B cell (primary cell): ENCODE data around the gene PPP2CA. TPM values are rescaled to one million over a fixed set of nuclear protein-coding genes. Genes with fewer than 3 reads are reported as not detected.
"Not testable (repeated sequence)": the region's sequence is repeated elsewhere in the genome, so short reads cannot be mapped to it uniquely, and the experiment has no call there.

Experiments used
- ATAC-seq: fragments of 200-7000 bp; cut with Tn5 transposase; one replicate; pipeline ENCODE4 v1.10.0; 2021; ENCODE audit warnings: low read depth, mild to moderate bottlenecking, moderate number of reproducible peaks, moderate library complexity
- CTCF ChIA-PET: fragments of 350-600 bp; sonication (Branson Sonifier 250); formaldehyde crosslinking; loops from one replicate; lab custom pipeline; 2021; ENCODE audit warnings: antibody characterized with exemption, inconsistent platforms; lab: Charles Lee
- POLR2A ChIA-PET: fragments of 350-600 bp; sonication (Branson Sonifier 250); formaldehyde crosslinking; loops from one replicate; lab custom pipeline; 2021; ENCODE audit warnings: antibody characterized with exemption; lab: Charles Lee
- DNase-seq: peaks from one replicate; pipeline ENCODE4 v3.0.0; 2013
- H2AFZ ChIP-seq: 2 replicates; pipeline ENCODE4 v1.6.1; 2012; ENCODE audit warnings: mild to moderate bottlenecking, low read depth, low read length; ENCODE audit not compliant: insufficient read depth, poor library complexity, severe bottlenecking
- H3K27ac ChIP-seq, 2 donors: 1 replicate in 1 of 2; 2 replicates in 1 of 2; pipeline ENCODE4 v1.5.1; 2012 to 2013; ENCODE audit warnings: low read length in 2 of 2, mild to moderate bottlenecking in 2 of 2, moderate library complexity in 1 of 2
- H3K27me3 ChIP-seq, 4 experiments: fragments of 200-600 bp in 1 of 4; sonication (generic) in 1 of 4; replicated peaks in 1 of 4; 1 replicate in 2 of 4; 2 replicates in 2 of 4; pipeline versions ENCODE4 v1.6.1 to v1.7.0; 2013 to 2016; ENCODE audit warnings: low read length in 3 of 4, mild to moderate bottlenecking in 2 of 4, mixed read lengths in 1 of 4, moderate library complexity in 1 of 4; ENCODE audit not compliant: insufficient read depth in 4 of 4, control insufficient read depth in 3 of 4; ENCODE audit errors: control extremely low read depth in 1 of 4
- H3K36me3 ChIP-seq, 2 experiments: replicated peaks in 1 of 2; 1 replicate in 1 of 2; 2 replicates in 1 of 2; pipeline versions ENCODE4 v1.6.1 to v1.7.1; 2013; ENCODE audit warnings: low read length in 1 of 2; ENCODE audit not compliant: insufficient read depth in 2 of 2, control insufficient read depth in 1 of 2; ENCODE audit errors: control extremely low read depth in 1 of 2, extremely low read depth in 1 of 2
- H3K4me1 ChIP-seq, 2 donors: fragments of 200-600 bp in 1 of 2; sonication (generic) in 1 of 2; 1 replicate in 1 of 2; 2 replicates in 1 of 2; pipeline versions ENCODE4 v1.5.1 to v1.6.1; 2013 to 2017; ENCODE audit warnings: low read length in 2 of 2; ENCODE audit not compliant: control insufficient read depth in 2 of 2, insufficient read depth in 2 of 2
- H3K4me2 ChIP-seq: replicated peaks from 2 replicates; pipeline ENCODE3; 2012; ENCODE audit warnings: mild to moderate bottlenecking, low read depth, low read length; ENCODE audit not compliant: poor library complexity, severe bottlenecking
- H3K4me3 ChIP-seq, 5 experiments: fragments of 200-600 bp in 1 of 5; sonication (generic) in 1 of 5; 1 replicate in 3 of 5; 2 replicates in 2 of 5; pipeline versions ENCODE4 v1.5.1 to v1.7.0; 2011 to 2016; ENCODE audit warnings: low read length in 4 of 5, mild to moderate bottlenecking in 4 of 5, low read depth in 2 of 5, control low read depth in 1 of 5, moderate library complexity in 1 of 5; ENCODE audit not compliant: insufficient read depth in 1 of 5; ENCODE audit errors: control extremely low read depth in 1 of 5, extremely low read depth in 1 of 5
- H3K79me2 ChIP-seq: fragments of 200-600 bp; sonication (generic); one replicate; pipeline ENCODE4 v1.6.0; 2016; ENCODE audit warnings: low read length; ENCODE audit not compliant: control insufficient read depth, insufficient read depth
- H3K9ac ChIP-seq: fragments of 200-600 bp; sonication (generic); 2 replicates; pipeline ENCODE4 v1.6.1; 2017; ENCODE audit warnings: mild to moderate bottlenecking, low read length, moderate library complexity
- H3K9me3 ChIP-seq, 3 donors: one replicate each; pipeline versions ENCODE4 v1.6.1 to v1.7.1; 2013; ENCODE audit warnings: low read length in 2 of 3; ENCODE audit not compliant: control insufficient read depth in 2 of 3, insufficient read depth in 1 of 3; ENCODE audit errors: control extremely low read depth in 1 of 3
- H4K20me1 ChIP-seq: 2 replicates; pipeline ENCODE4 v1.6.0; 2012; ENCODE audit warnings: mild to moderate bottlenecking, low read length; ENCODE audit not compliant: insufficient read depth, control insufficient read depth, poor library complexity, severe bottlenecking
- H3K27ac Mint-ChIP-seq: one replicate; pipeline ENCODE4 v1.8.0; 2021; ENCODE audit warnings: mixed read lengths
- H3K27me3 Mint-ChIP-seq: one replicate; pipeline ENCODE4 v1.8.0; 2021; ENCODE audit warnings: mixed read lengths
- H3K4me1 Mint-ChIP-seq: one replicate; pipeline ENCODE4 v1.8.0; 2021; ENCODE audit warnings: mixed read lengths
- H3K4me3 Mint-ChIP-seq: one replicate; pipeline ENCODE4 v1.8.0; 2021; ENCODE audit warnings: mixed read lengths
- H3K9me3 Mint-ChIP-seq: one replicate; pipeline ENCODE4 v1.8.0; 2022; ENCODE audit warnings: mixed read lengths; ENCODE audit not compliant: insufficient read depth
- CTCF ChIP-seq: fragments of 200-600 bp; IDR thresholded peaks from one replicate; pipeline ENCODE4 v1.8.0; 2022; ENCODE audit warnings: antibody characterized with exemption, mild to moderate bottlenecking
- EZH2 ChIP-seq: IDR thresholded peaks from 2 replicates; pipeline ENCODE4 v1.6.1; 2012; ENCODE audit warnings: borderline replicate concordance, low read depth, mild to moderate bottlenecking, moderate library complexity, low read length; ENCODE audit not compliant: insufficient read depth, poor library complexity, severe bottlenecking
- WGBS: methylation state at CpG from one replicate; pipeline ENCODE4 v1.1.5; 2013; ENCODE audit warnings: missing lambda C conversion rate; ENCODE audit not compliant: insufficient coverage; 5-methylcytosine and 5-hydroxymethylcytosine counted together
- intact Hi-C: fragments of 100-400 bp; cut with micrococcal nuclease; formaldehyde crosslinking; loops from one replicate; pipeline ENCODE4 v1.10.0; 2022
- polyA plus RNA-seq: library from polyadenylated mRNA; depleted of rRNA; stranded (reverse); fragments of >200 nt; gene quantifications from 2 replicates; pipeline ENCODE4 v1.2.3, GENCODE V29; 2012
- total RNA-seq, 2 donors: library from RNA; stranded (reverse); fragments of 120-200 nt in 1 of 2; gene quantifications; 1 replicate in 1 of 2; 2 replicates in 1 of 2; pipeline versions ENCODE4 v1.2.3 to v1.2.4, GENCODE V29; 2013 to 2022

Gene PPP2CA
- total and polyA plus RNA-seq, 2 donors (not counting 1 experiment from before 2014, with no cell fraction given): 82.3 to 86.2 TPM

GRCh38 chr5:134215757-134216156 lies 10.1 kb downstream of the PPP2CA start:
- no peak overlapping the region for H3K27ac Mint-ChIP-seq
- Histone ChIP-seq H3K27me3 (no peaks in the 10 kb centered on the region), H3K4me2 (no peak overlapping the region), H3K4me1 (peaks cover 32 to 36% of the 10 kb centered on the region in 2 donors), H4K20me1 (peaks cover 95% of the 10 kb centered on the region), H3K9ac (no peak overlapping the region), H3K27ac (no peak overlapping the region), H2AFZ (no peak overlapping the region), H3K4me3 (no peak overlapping the region), H3K36me3 (peaks cover 1 to 7% of the 10 kb centered on the region in 2 experiments), H3K79me2 (peaks cover 100% of the 10 kb centered on the region), H3K9me3 (no peaks in the 10 kb centered on the region)
- no peaks in the 10 kb centered on the region for H3K27me3 Mint-ChIP-seq
- DNase-seq: no peak
- POLR2A ChIA-PET: interaction anchor here (1.6 kb wide), 1 partner anchor 10 kb away, joined by 5 read pairs; the partner anchor contains the start of gene PPP2CA
- intact Hi-C loops: no loop called here
- TF ChIP-seq EZH2 (no peak), CTCF (no peak)
- no peak overlapping the region for H3K4me3 Mint-ChIP-seq
- ATAC-seq: no peak
- no peaks in the 10 kb centered on the region for H3K9me3 Mint-ChIP-seq
- 86% methylated on average over 1 of the region's 2 CpGs for WGBS
- H3K4me1 Mint-ChIP-seq: peaks cover 71% of the 10 kb centered on the region
- CTCF ChIA-PET: no interaction called here

GRCh38 chr5:134211263-134212031 lies 14.4 kb downstream of the PPP2CA start:
- POLR2A ChIA-PET: interaction anchor here (0.6 to 0.7 kb wide), 2 partner anchors 76 to 86 kb away, joined by 3 to 5 read pairs; no protein-coding TSS in a partner anchor
- not testable (repeated sequence) for H3K9me3 ChIP-seq

More at GRCh38 chr5:134211263-134212031, 14.4 kb downstream of the PPP2CA start:
- intact Hi-C loops, H3K27ac Mint-ChIP-seq, H3K27me3 Mint-ChIP-seq, H3K9ac ChIP-seq, H3K4me3 ChIP-seq, H3K4me2 ChIP-seq, DNase-seq, H3K9me3 Mint-ChIP-seq, H3K27ac ChIP-seq, H2AFZ ChIP-seq, H3K4me3 Mint-ChIP-seq, H3K27me3 ChIP-seq, H3K36me3 ChIP-seq, ATAC-seq: not testable (repeated sequence)
- Histone ChIP-seq H3K79me2 (peaks cover 100% of the 10 kb centered on the region), H4K20me1 (peaks cover 99% of the 10 kb centered on the region), H3K4me1 (peaks cover 19 to 24% of the 10 kb centered on the region in 2 donors)
- 97% methylated on average over 11 of the region's 14 CpGs for WGBS
- peaks cover 65% of the 10 kb centered on the region for H3K4me1 Mint-ChIP-seq
- CTCF ChIA-PET: interaction anchor here (0.7 to 1.2 kb wide), 4 partner anchors 14 to 1615 kb away, joined by 3 to 6 read pairs (median 4); partner anchors contain the start of gene PPP2CA
